IgD-negative memory B cell (primary cell): ENCODE measurements around the gene LPAR1. TPM values are rescaled to one million over a fixed set of nuclear protein-coding genes. Genes with fewer than 3 reads are reported as not detected.
"Not testable (repeated sequence)": the region's sequence is repeated elsewhere in the genome, so short reads cannot be mapped to it uniquely, and the experiment has no call there.

Experiments used
- H3K27ac Mint-ChIP-seq, 3 donors: one replicate each; pipeline ENCODE4 v1.8.0; 2020 to 2022; ENCODE audit warnings: mild to moderate bottlenecking in 3 of 3, mixed read lengths in 3 of 3, moderate library complexity in 1 of 3
- H3K27me3 Mint-ChIP-seq: one replicate; pipeline ENCODE4 v1.8.0; 2021; ENCODE audit warnings: mixed read lengths
- H3K36me3 Mint-ChIP-seq: one replicate; pipeline ENCODE4 v1.8.0; 2020; ENCODE audit warnings: mild to moderate bottlenecking, mixed read lengths
- H3K4me1 Mint-ChIP-seq, 3 donors: one replicate each; pipeline ENCODE4 v1.8.0; 2020 to 2022; ENCODE audit warnings: mixed read lengths in 3 of 3, mild to moderate bottlenecking in 1 of 3
- H3K4me3 Mint-ChIP-seq, 4 donors: one replicate each; pipeline ENCODE4 v1.8.0; 2020 to 2022; ENCODE audit warnings: mild to moderate bottlenecking in 4 of 4, mixed read lengths in 4 of 4, moderate library complexity in 3 of 4
- H3K9me3 Mint-ChIP-seq, 3 donors: one replicate each; pipeline ENCODE4 v1.8.0; 2020 to 2021; ENCODE audit warnings: mixed read lengths in 3 of 3, mild to moderate bottlenecking in 1 of 3
- polyA plus RNA-seq: library from polyadenylated mRNA; unstranded; fragments of 300-500 nt; fragmentation: Illumina TruSeq; gene quantifications from one replicate; pipeline ENCODE4 v1.2.3, GENCODE V29; 2021

LPAR1 gene
- polyA plus RNA-seq, 1 donor from 2014 or later: not detected

DNA sequence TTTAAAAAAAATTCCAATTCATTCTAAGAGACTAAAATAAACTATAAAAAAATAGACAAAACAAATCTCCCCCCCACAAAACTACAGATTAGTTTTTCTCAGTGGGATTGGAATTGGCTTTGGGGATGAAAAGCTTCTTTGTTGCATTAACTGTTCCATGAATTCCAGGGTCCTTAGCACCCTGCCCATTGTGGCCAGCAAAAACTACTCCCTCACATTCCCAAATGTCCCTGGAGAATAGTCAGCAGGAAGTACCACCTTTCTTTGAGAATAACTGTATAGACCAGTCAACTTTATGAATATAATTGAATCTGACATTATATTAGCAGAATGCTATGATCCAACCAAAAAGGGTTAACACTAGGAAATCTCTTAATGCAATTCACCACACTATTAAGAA is 147.9 kb downstream of the LPAR1 start:
- H3K36me3 Mint-ChIP-seq: no peaks in the 10 kb centered on the region
- no peaks in the 10 kb centered on the region for H3K27me3 Mint-ChIP-seq
- H3K4me1 Mint-ChIP-seq: no peaks in the 10 kb centered on the region
- peak overlapping the region in 1 of 4 donors; percentile 39 for H3K4me3 Mint-ChIP-seq
- no peak overlapping the region for H3K27ac Mint-ChIP-seq
- H3K9me3 Mint-ChIP-seq: peaks cover 0 to 3% (median 2%) of the 10 kb centered on the region in 3 donors

DNA sequence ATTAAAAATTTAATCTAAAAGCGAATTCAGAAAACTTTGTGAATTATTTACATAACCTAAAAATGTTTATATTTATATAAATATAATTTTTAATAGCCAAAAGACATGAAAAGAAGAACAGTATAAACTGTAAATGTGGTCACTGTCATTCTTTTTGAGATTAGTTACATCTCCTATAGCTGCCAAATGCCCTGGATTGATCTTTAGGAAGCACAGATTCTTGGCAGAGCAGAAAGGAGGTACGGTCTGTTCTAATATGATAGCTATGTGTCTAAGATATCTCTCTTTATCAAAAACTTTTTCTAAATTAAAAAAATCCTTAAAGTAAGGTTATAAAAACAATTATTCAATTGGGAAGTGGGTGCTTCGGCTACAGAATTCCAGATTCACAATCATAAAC is 151.0 kb downstream of the LPAR1 start:
- no peak overlapping the region for H3K4me3 Mint-ChIP-seq

DNA sequence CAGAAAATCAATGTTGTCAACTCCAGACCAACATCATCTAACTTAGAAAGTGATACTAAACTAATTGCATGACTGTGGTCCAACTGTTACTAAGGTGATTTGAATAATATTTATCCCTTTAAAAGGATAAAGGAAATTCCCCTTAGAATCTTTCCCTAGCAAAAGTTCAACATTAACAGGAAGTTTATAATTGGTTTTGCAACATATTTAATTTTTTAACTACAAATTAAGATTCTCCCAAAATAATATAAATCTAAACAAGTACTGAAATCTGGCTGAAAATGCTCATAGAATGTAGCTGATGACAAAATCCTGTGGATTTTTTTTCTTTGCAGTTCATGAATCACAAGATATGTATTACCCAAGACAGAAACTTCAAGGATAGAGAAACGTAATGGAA is 151.4 kb downstream of the LPAR1 start:
- H3K4me1 Mint-ChIP-seq: no peaks in the 10 kb centered on the region
- peaks cover 0 to 6% (median 3%) of the 10 kb centered on the region in 3 donors for H3K9me3 Mint-ChIP-seq
- no peaks in the 10 kb centered on the region for H3K27me3 Mint-ChIP-seq
- no peak overlapping the region for H3K4me3 Mint-ChIP-seq
- no peaks in the 10 kb centered on the region for H3K36me3 Mint-ChIP-seq
- no peak overlapping the region for H3K27ac Mint-ChIP-seq

More for the DNA sequence above, 151.0 kb downstream of the LPAR1 start:
- Mint-ChIP-seq H3K36me3 (no peaks in the 10 kb centered on the region), H3K4me1 (no peaks in the 10 kb centered on the region), H3K27ac (no peak overlapping the region), H3K9me3 (peaks cover 2 to 6% (median 3%) of the 10 kb centered on the region in 3 donors), H3K27me3 (no peaks in the 10 kb centered on the region)

DNA sequence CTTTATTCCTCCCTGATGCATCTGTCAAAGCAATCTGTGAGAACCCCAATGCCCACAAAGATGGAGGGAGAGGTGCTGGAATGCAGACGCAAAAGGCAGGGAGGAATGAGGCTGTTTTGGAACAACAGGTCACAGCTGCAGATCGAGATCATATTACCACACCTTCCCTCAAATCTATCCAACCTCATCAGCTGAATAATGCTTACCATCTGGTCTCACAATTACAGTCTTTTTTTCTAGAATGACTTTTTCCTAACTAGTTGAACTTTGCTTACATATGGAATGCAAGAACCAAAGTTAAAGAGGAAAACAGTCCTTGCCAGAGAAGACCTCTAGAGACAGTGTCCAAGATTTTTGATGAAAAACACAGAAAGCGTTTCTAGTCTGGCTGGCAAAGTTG is 158.1 kb downstream of the LPAR1 start:
- Mint-ChIP-seq H3K9me3 (peaks cover 2 to 12% (median 8%) of the 10 kb centered on the region in 3 donors), H3K4me3 (no peak overlapping the region), H3K36me3 (no peaks in the 10 kb centered on the region), H3K27me3 (no peaks in the 10 kb centered on the region), H3K27ac (no peak overlapping the region), H3K4me1 (no peaks in the 10 kb centered on the region)

DNA sequence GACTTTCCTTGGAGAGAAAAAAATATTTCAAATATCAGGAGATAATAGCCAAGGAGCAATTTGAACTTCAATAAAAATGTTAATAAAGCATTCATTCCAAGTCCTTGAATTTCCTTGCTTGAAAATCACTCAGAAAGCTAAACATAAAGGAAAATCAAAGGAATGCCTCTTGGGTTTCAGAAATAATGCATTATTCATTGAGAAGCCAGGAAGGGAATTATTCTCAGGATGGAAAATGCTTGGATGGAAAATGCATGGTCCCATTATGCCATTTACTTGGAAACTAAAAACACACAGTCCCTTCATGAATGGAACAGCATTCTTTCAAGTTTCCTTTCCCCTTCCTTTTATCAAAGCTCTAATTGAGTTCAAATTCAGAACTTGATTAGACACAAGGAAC is 160.9 kb downstream of the LPAR1 start:
- no peak overlapping the region for H3K4me3 Mint-ChIP-seq
- no peaks in the 10 kb centered on the region for H3K36me3 Mint-ChIP-seq
- peaks cover 6 to 8% (median 7%) of the 10 kb centered on the region in 3 donors for H3K9me3 Mint-ChIP-seq
- H3K27me3 Mint-ChIP-seq: peaks cover 4% of the 10 kb centered on the region
- H3K27ac Mint-ChIP-seq: no peak overlapping the region
- no peaks in the 10 kb centered on the region for H3K4me1 Mint-ChIP-seq

DNA sequence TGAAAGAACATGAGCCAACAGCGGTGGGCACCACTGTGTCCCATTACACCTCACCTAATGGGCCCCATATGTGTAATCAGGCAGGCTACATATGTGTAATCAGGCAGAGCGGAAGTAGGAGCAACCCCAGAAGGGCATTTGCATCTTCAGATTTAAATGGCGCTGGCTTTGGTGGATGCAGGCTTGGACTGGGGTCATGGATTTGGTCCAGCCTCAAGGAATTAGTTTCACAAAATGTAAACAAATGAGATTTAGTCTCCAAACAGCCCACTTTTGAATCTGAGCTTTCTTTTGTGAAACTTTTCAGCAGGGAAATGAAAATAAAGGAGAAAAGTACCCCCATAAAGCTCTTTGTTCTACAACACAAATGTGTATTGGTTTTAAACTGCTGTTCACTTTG is 161.3 kb downstream of the LPAR1 start:
- H3K27me3 Mint-ChIP-seq: peaks cover 4% of the 10 kb centered on the region
- peaks cover 5 to 10% (median 7%) of the 10 kb centered on the region in 3 donors for H3K9me3 Mint-ChIP-seq
- no peaks in the 10 kb centered on the region for H3K36me3 Mint-ChIP-seq
- H3K4me3 Mint-ChIP-seq: no peak overlapping the region
- H3K4me1 Mint-ChIP-seq: no peaks in the 10 kb centered on the region
- H3K27ac Mint-ChIP-seq: no peak overlapping the region

DNA sequence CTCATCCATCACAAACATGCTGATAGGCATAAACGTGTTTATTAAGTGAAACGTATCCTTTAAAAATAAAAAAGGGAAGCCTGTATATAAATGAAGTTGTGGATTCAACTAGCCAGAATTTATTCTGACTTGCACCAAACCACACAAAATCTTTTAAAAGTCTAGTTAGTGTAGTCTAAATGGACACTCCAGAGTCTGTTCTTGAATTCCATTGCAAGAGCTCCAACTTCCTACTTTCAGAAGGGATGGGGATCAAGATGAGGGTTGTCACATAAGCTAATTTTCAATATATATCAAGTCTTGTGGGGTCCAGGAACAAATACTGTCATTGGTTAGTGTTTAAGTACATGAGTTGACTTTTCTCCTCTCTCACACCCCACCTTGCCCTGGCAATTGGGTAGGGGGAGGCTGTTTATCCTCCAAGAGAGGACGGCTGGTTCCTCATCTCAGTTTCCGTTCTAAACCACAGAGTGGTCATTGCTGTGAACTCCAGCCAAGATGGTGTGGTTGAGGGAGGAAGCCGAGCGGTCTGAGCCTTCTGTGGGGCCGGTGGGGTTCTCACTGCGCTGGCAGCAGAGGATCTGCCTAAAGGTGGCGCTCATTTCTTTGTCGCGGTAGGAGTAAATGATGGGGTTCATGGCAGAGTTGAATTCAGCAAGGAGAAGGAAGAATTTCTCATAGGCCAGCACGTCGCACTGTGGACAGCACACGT is 163.2 kb downstream of the LPAR1 start:
- Mint-ChIP-seq H3K36me3 (no peaks in the 10 kb centered on the region), H3K4me3 (no peak overlapping the region), H3K4me1 (no peaks in the 10 kb centered on the region), H3K9me3 (peaks cover 0 to 10% (median 7%) of the 10 kb centered on the region in 3 donors), H3K27me3 (peaks cover 4% of the 10 kb centered on the region), H3K27ac (no peak overlapping the region)

DNA sequence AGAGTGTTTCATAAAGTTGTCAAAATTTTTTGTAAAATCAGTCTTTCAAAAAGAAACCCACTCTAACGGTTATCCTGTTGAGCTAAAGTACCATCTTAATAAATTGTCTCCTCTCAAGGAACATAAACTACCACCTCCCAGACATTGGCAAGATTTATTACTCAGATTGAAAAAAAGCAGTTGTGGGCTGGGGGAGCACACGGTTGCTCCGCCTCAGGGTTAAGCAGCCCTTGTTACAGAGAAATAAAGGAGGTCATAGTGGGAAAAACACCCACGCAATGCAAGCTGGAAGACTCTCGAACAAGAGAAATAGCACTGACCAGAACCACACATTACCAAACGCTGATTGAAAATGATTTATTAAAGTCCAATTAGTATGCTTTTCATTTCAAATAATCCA is 165.3 kb downstream of the LPAR1 start:
- Mint-ChIP-seq H3K4me1 (no peaks in the 10 kb centered on the region), H3K36me3 (no peaks in the 10 kb centered on the region), H3K4me3 (no peak overlapping the region), H3K27me3 (peaks cover 6% of the 10 kb centered on the region), H3K27ac (no peak overlapping the region), H3K9me3 (peaks cover 0 to 7% (median 6%) of the 10 kb centered on the region in 3 donors)

DNA sequence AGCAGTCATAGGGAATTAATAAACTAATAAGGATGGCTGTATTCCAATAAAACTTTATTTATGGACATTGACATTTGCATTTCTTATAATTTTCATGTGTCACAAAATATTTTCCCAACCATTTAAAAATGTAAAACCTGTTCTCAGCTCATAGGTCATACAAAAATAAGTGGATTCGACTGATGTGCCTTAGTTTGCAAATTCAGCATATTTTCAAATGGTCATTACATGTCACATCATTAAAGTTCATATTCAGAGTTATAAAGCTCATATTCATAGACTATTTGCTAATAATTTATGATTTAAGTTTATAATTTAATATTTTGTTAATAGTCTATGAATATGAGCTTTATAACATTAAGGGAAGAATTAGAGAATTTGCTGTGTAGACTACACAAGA is 166.5 kb downstream of the LPAR1 start:
- H3K27me3 Mint-ChIP-seq: peaks cover 6% of the 10 kb centered on the region
- H3K9me3 Mint-ChIP-seq: peaks cover 0 to 9% (median 6%) of the 10 kb centered on the region in 3 donors
- no peak overlapping the region for H3K27ac Mint-ChIP-seq
- no peak overlapping the region for H3K4me3 Mint-ChIP-seq
- H3K36me3 Mint-ChIP-seq: no peaks in the 10 kb centered on the region
- H3K4me1 Mint-ChIP-seq: no peaks in the 10 kb centered on the region

DNA sequence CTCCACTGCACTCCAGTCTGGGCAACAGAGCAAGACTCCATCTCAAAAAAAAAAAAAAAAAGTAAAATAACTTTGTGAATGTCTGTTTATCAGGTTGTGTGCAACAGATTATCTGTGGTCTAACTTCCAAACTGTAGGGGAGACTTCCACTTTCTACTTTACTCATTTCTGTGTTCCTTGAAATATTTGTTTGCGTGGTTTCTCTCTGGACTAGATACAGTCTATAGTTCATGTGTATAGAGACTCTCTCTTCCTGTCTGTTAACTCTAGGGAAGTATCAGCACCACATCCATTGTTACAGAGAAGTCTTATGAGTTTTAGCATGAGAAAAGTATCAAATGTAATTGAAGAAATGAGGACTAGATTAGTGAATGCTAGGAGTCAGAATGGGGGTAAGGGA is 168.3 kb downstream of the LPAR1 start:
- H3K4me3 Mint-ChIP-seq: no peak overlapping the region
- H3K4me1 Mint-ChIP-seq: no peaks in the 10 kb centered on the region
- H3K27me3 Mint-ChIP-seq: peaks cover 6% of the 10 kb centered on the region
- H3K36me3 Mint-ChIP-seq: no peaks in the 10 kb centered on the region
- H3K9me3 Mint-ChIP-seq: peaks cover 0 to 6% (median 4%) of the 10 kb centered on the region in 3 donors
- no peak overlapping the region for H3K27ac Mint-ChIP-seq

DNA sequence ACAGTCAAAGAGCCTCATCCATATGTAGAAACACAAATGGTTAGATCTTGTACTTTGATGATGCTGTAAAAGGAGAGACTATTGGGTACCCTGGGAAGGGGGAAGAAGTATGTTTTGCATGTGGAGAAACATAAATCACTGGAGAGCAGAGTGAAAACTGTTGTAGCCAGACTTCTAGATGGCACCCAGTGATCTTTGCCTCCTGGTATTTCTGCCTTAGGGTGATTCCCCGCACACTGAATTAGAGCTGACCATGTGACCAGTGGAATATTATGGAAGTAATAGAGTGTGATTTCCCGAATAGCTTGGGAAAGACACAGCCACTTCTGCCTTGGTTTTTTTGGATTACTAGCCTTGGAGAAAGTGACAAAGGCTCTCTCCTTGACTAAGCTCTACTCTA is 174.3 kb downstream of the LPAR1 start:
- Mint-ChIP-seq H3K27ac (no peak overlapping the region), H3K36me3 (no peaks in the 10 kb centered on the region), H3K27me3 (peaks cover 2% of the 10 kb centered on the region), H3K4me3 (no peak overlapping the region), H3K9me3 (peaks cover 4 to 8% (median 4%) of the 10 kb centered on the region in 3 donors), H3K4me1 (no peaks in the 10 kb centered on the region)

DNA sequence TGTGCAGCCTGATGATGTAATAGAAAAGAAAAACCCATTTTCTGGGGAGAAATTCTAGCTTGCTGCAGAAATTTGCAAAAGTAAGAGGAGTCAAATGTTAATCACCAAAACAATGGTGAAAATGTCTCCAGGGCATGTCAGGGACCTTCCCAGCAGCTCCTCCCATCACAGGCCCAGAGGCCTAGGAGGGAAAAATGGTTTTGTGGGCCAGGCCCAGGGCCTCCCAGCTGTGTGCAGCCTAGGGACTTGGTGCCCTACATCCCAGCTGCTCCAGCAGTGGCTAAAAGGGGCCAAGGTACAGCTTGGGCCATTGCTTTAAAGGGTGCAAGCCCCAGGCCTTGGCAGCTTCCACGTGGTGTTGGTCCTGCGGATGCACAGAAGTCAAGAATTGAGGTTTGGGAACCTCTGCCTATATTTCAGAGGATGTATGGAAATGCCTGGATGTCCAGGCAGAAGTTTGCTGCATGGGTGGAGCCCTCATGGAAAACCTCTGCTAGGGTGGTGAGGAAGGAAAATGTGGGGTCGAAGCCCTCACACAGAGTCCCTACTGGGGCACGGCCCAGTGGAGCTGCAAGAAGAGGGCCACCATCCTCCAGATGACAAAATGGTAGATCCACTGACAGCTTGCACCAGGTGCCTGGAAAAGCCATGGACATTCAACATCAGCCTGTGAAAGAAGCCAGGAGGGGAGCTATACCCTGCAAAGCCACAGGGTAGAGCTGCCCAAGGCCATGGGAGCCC is 176.7 kb downstream of the LPAR1 start:
- H3K36me3 Mint-ChIP-seq, H3K4me1 Mint-ChIP-seq, H3K4me3 Mint-ChIP-seq, H3K27ac Mint-ChIP-seq, H3K27me3 Mint-ChIP-seq: not testable (repeated sequence)
- peaks cover 7 to 11% (median 9%) of the 10 kb centered on the region in 3 donors for H3K9me3 Mint-ChIP-seq

DNA sequence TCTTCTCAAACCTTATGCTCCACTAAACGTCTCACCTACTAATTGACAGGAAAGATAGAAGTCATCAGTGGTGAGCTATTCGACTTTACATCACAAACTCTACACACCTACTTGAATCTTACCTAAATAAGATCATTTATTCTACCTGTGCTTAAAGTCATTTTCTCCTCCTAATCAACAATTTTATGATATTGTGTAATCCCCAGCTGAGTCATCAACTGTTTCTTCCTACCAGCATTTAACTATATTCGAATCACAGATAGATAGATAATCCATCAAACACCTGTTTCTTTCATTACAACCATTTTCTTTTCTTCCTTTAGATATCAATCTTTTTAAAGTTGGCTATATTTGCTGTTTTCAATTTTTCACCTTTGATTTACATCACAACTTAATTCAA is 181.5 kb downstream of the LPAR1 start:
- no peak overlapping the region for H3K27ac Mint-ChIP-seq
- H3K9me3 Mint-ChIP-seq: peaks cover 16 to 27% (median 16%) of the 10 kb centered on the region in 3 donors
- no peaks in the 10 kb centered on the region for H3K4me1 Mint-ChIP-seq
- H3K36me3 Mint-ChIP-seq: no peaks in the 10 kb centered on the region
- no peaks in the 10 kb centered on the region for H3K27me3 Mint-ChIP-seq
- H3K4me3 Mint-ChIP-seq: no peak overlapping the region

DNA sequence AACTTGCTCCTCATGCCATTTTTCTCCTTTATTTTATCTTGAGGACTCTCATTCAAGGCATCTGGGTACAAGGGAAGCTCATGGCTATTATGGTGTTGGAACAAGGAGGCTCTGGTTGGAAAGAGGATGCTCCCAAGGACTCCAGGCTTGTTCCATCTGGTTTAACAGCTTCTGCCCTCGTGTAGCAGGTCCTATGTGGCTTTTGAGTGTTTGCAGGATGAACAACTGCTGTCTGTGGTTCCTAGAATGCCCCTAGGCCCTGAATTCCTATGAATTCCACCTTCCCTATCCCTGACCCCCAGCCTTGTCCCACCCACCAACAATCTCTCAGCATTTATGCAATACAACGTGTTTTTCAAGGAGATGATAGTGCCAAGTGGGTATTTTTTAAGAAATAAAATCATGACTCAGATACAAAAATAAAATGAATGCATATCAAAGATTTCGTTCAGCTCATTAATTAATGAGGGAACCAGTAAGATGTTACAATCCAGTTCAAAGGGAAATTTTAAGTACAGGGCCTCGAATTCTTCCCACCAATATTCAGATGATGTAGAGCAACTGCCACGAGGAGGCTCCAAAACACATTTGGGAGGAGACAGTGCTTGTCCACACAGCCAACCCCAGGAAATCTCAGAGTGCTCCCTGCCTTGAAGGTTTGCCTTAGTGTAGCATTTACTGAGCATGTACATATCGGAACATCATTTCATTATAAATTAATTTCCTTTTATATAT is 187.7 kb downstream of the LPAR1 start:
- H3K4me3 Mint-ChIP-seq: no peak overlapping the region
- H3K9me3 Mint-ChIP-seq: peaks cover 4 to 15% (median 8%) of the 10 kb centered on the region in 3 donors
- H3K36me3 Mint-ChIP-seq: no peaks in the 10 kb centered on the region
- H3K27me3 Mint-ChIP-seq: no peaks in the 10 kb centered on the region
- H3K4me1 Mint-ChIP-seq: no peaks in the 10 kb centered on the region
- no peak overlapping the region for H3K27ac Mint-ChIP-seq

DNA sequence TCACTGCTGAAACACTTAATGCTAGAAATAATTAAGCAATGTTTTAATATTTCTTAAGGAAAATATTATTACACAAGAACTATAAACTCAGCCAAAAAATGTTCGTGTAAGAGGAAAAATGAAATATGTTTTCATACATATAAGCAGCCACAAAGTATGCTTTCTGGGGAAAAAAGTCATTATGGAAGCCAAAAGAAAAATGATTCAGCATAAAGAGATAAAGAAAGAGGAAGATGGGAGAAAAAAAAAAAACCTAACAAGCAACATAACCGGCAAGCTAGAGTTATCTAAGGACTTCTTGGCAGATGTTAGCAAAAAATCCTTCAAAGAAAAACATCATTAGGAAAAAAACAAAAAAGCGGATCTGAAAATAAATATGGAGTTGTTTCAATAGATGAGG is 190.6 kb downstream of the LPAR1 start:
- no peaks in the 10 kb centered on the region for H3K9me3 Mint-ChIP-seq
- H3K27ac Mint-ChIP-seq: no peak overlapping the region
- no peaks in the 10 kb centered on the region for H3K27me3 Mint-ChIP-seq
- no peaks in the 10 kb centered on the region for H3K4me1 Mint-ChIP-seq
- H3K36me3 Mint-ChIP-seq: no peaks in the 10 kb centered on the region
- H3K4me3 Mint-ChIP-seq: no peak overlapping the region
